Neural crest cell (in vitro differentiated cells): ENCODE measurements around the gene LENG1. TPM values are rescaled to one million over a fixed set of nuclear protein-coding genes. Genes with fewer than 3 reads are reported as not detected.

ENCODE experiments used
- DNase-seq: peaks from one replicate; pipeline ENCODE4 v3.0.0; 2021; ENCODE audit warnings: low read depth, mixed read lengths, low spot score
- H3K27ac Mint-ChIP-seq: one replicate; pipeline ENCODE4 v1.8.0; 2021; ENCODE audit warnings: mild to moderate bottlenecking, mixed read lengths; ENCODE audit not compliant: unreplicated experiment
- H3K27me3 Mint-ChIP-seq: 2 replicates; pipeline ENCODE4 v1.8.0; 2021; ENCODE audit warnings: low read depth, mild to moderate bottlenecking, mixed read lengths
- H3K36me3 Mint-ChIP-seq: 2 replicates; pipeline ENCODE4 v1.8.0; 2021; ENCODE audit warnings: low read depth, mild to moderate bottlenecking, mixed read lengths
- H3K4me1 Mint-ChIP-seq: 2 replicates; pipeline ENCODE4 v1.8.0; 2021; ENCODE audit warnings: mixed read lengths
- H3K4me3 Mint-ChIP-seq: one replicate; pipeline ENCODE4 v1.8.0; 2021; ENCODE audit warnings: mild to moderate bottlenecking, mixed read lengths
- H3K9me3 Mint-ChIP-seq: 2 replicates; pipeline ENCODE4 v1.8.0; 2021; ENCODE audit warnings: mixed read lengths
- total RNA-seq: library from RNA; stranded (reverse); gene quantifications from 2 replicates; pipeline ENCODE4 v1.2.1, GENCODE V29; 2021
- TF ChIP-seq, protein P1 (sequence below): fragments of 200-600 bp; sonication (generic); conservative IDR thresholded peaks from 2 replicates; pipeline ENCODE4 v1.5.0; 2021; ENCODE audit warnings: antibody characterized with exemption, mild to moderate bottlenecking

Gene LENG1
- total RNA-seq, 1 donor from 2014 or later, result 5.9 TPM

DNA sequence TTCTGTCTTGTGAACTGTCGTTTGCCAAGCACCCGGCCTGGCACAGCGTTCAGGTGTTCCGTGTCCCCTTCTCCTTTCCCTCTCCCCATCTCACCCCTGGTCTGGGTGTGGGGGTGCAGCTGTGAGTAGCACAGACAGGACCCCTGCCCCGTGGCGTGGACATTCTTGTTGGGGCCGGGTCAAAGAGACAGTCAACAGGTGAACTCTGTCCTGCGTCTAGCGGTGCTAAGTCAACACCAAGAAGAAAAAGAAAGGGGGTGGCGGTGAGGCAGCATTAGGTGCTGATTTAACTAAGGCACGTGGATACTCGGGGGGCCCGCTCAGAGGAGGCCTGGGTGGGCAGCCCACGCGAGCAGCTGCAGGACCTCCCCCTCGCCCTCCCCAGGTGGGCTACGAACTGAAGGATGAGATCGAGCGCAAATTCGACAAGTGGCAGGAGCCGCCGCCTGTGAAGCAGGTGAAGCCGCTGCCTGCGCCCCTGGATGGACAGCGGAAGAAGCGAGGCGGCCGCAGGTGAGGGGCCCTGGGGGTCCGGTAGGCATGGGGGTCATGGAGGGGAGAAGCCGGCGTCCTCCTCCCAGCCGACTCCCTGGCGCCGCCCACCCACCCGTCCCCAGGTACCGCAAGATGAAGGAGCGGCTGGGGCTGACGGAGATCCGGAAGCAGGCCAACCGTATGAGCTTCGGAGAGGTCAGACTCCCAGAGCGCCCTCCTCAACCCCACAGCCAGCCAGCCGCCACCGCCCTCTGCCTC lies 31.7 kb downstream of the LENG1 start:
- H3K27me3 Mint-ChIP-seq, result no peaks in the 10 kb centered on the region
- no peak overlapping the region for H3K27ac Mint-ChIP-seq
- TF ChIP-seq, protein P1, sequence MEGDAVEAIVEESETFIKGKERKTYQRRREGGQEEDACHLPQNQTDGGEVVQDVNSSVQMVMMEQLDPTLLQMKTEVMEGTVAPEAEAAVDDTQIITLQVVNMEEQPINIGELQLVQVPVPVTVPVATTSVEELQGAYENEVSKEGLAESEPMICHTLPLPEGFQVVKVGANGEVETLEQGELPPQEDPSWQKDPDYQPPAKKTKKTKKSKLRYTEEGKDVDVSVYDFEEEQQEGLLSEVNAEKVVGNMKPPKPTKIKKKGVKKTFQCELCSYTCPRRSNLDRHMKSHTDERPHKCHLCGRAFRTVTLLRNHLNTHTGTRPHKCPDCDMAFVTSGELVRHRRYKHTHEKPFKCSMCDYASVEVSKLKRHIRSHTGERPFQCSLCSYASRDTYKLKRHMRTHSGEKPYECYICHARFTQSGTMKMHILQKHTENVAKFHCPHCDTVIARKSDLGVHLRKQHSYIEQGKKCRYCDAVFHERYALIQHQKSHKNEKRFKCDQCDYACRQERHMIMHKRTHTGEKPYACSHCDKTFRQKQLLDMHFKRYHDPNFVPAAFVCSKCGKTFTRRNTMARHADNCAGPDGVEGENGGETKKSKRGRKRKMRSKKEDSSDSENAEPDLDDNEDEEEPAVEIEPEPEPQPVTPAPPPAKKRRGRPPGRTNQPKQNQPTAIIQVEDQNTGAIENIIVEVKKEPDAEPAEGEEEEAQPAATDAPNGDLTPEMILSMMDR, result no peak
- no peaks in the 10 kb centered on the region for H3K9me3 Mint-ChIP-seq
- no peak overlapping the region for H3K4me3 Mint-ChIP-seq
- no peaks in the 10 kb centered on the region for H3K36me3 Mint-ChIP-seq
- no peak for DNase-seq
- no peaks in the 10 kb centered on the region for H3K4me1 Mint-ChIP-seq

DNA sequence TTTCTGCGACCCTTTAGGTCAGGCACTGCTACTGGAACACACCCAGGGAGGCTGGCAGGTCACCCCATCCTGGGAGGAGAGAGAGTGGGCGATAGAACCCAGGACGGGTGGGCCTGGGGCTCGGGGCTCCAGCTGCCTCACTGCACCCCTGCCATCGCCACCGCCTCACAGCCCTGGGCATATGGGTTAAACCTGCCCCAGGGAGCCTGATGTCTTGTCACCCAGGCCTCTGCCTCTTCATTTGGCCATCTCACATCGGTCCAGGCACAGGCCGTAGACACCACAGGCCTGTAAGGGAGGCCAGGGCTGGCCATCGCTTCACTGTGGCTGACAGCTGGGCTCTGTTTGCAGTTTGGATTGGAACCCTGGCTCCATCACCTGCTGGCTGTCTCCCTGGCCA lies 33.8 kb downstream of the LENG1 start:
- Mint-ChIP-seq H3K36me3 (no peaks in the 10 kb centered on the region), H3K9me3 (no peaks in the 10 kb centered on the region), H3K4me3 (no peak overlapping the region), H3K4me1 (no peaks in the 10 kb centered on the region), H3K27ac (no peak overlapping the region), H3K27me3 (no peaks in the 10 kb centered on the region)
- TF ChIP-seq, protein P1, result no peak
- DNase-seq, result no peak

DNA sequence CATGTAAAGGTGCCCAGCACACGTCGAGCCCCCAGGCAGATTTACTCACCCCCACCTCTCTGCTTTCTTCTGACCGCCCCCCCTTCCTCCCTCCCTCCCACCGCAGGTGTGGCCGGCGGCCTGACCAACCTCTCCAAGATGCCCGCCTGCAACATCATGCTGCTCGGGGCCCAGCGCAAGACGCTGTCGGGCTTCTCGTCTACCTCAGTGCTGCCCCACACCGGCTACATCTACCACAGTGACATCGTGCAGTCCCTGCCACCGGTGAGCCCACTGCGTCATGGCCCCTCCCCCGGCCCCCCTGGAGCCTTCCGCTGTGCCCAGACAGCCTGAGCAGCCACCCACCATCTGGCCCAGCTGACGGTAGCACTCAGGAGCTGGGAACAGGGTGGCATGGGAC lies 35.1 kb downstream of the LENG1 start:
- no peaks in the 10 kb centered on the region for H3K27me3 Mint-ChIP-seq
- H3K9me3 Mint-ChIP-seq, result no peaks in the 10 kb centered on the region
- H3K4me1 Mint-ChIP-seq, result no peaks in the 10 kb centered on the region
- H3K4me3 Mint-ChIP-seq, result no peak overlapping the region
- H3K36me3 Mint-ChIP-seq, result no peaks in the 10 kb centered on the region
- TF ChIP-seq, protein P1, result no peak
- DNase-seq, result no peak
- no peak overlapping the region for H3K27ac Mint-ChIP-seq

DNA sequence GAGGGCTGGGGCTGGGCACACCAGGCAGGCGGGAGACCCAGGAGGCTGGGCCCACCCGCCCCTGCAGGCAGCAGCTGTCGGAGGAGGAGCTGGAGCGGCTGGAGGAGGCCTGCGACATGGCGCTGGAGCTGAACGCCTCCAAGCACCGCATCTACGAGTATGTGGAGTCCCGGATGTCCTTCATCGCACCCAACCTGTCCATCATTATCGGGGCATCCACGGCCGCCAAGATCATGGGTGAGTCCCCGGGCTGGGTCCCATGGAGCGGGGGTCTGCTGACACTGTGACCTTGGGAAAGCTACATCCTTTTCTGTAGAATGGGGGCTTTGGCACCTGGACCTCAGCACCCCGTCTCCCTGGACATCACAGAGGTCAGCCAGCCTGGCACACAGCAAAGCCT lies 35.8 kb downstream of the LENG1 start:
- TF ChIP-seq, protein P1, result no peak
- no peak for DNase-seq
- Mint-ChIP-seq H3K27ac (no peak overlapping the region), H3K36me3 (no peaks in the 10 kb centered on the region), H3K27me3 (no peaks in the 10 kb centered on the region), H3K4me3 (no peak overlapping the region), H3K9me3 (no peaks in the 10 kb centered on the region), H3K4me1 (no peaks in the 10 kb centered on the region)

DNA sequence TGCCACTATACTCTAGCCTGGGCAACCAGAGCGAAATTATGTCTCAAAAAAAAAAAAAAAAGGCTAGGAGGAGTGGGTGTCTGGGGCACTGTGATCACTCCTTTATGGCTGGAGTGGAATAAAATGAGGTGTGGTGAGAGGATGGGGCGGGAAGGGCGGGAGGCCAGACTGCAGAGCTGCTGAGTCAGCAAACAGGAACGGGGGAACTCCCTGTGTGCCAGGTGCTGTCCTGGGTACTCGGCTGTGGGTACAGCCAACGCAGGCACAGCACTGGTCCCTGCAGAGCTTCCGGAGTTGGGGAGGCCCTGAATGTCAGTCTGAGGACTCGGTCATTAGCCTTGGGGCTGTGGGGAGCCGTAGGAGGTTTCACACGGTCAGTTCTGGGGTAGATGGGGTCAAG lies 38.3 kb downstream of the LENG1 start:
- no peaks in the 10 kb centered on the region for H3K36me3 Mint-ChIP-seq
- no peaks in the 10 kb centered on the region for H3K9me3 Mint-ChIP-seq
- TF ChIP-seq, protein P1, result no peak
- peaks cover 4% of the 10 kb centered on the region for H3K4me1 Mint-ChIP-seq
- no peaks in the 10 kb centered on the region for H3K27me3 Mint-ChIP-seq
- no peak for DNase-seq
- no peak overlapping the region for H3K4me3 Mint-ChIP-seq
- no peak overlapping the region for H3K27ac Mint-ChIP-seq
